ENCODE results near the gene HOTAIR.

- no peak for TF ChIP-seq CTCF (conservative IDR thresholded peaks at IDR 0.05 in 1 of 2, IDR thresholded peaks at IDR 0.05 in 1 of 2; ENCODE audit: low read depth in 1 of 2, low read length in 2 of 2)
- no peak for TF ChIP-seq EZH2 (IDR thresholded peaks at IDR 0.05; ENCODE audit: low read length, missing control alignments)
Observed at GRCh38 chr12:53932915-53933314, 41.8 kb downstream of the HOTAIR start.
